Renal cortical epithelial cell (primary cell): ENCODE measurements around the gene HIVEP1. TPM values are rescaled to one million over a fixed set of nuclear protein-coding genes. Genes with fewer than 3 reads are reported as not detected.

ENCODE experiments used
- DNase-seq: peaks from one replicate; pipeline ENCODE4 v3.0.0-alpha.2; 2011; ENCODE audit warnings: low read depth
- total RNA-seq: library from RNA; depleted of rRNA; stranded (reverse); fragments of >200 nt; gene quantifications from 2 replicates; pipeline ENCODE4 v1.2.3, GENCODE V29; 2014

The HIVEP1 gene
- total RNA-seq, 1 donor from 2014 or later: 15.2 TPM

DNA sequence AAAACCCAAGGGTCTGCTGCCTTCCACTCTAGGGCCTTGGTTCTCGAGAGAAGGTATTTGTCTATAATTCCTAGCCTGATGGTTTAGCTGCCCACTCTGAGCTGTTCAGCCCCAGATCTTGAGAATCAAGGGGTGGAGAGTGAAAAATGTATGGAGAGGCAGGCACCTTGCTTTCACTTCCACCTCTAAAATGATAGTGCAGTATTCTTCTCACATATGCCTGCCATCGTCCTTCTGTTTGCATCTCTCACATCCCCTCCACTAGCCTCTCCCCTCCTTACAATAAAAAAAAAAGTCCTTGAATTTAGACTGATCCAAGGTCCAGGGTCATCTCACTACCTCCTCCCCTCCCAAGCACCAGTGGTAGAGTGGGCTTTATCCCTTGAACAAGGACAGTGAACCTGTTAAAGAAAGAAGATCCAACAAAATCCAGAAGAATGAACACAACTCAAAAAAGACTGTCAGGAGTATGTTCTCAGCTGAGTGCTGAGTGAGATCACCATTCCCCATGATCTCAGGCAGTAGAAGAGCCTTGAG is 104.2 kb downstream of the HIVEP1 start:
- no peak for DNase-seq

DNA sequence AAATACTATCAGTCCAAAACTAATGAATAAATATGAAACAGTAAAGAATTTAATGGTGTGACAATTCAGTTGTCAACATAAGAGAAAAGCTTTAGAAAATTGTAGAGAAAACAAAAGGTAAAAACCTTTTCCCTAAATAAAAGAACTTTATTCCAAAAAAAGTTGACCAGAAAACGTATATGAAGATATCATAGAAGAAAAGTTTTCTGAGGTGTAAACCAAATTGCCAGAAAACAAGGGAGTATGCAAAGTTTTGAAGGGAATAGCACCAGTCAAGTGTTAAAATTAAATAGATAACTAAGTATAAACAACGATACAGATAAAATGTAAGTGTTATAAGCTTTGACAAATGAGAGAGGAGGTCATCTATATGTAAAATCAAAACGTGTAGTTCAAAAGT is 104.9 kb downstream of the HIVEP1 start:
- DNase-seq: no peak

DNA sequence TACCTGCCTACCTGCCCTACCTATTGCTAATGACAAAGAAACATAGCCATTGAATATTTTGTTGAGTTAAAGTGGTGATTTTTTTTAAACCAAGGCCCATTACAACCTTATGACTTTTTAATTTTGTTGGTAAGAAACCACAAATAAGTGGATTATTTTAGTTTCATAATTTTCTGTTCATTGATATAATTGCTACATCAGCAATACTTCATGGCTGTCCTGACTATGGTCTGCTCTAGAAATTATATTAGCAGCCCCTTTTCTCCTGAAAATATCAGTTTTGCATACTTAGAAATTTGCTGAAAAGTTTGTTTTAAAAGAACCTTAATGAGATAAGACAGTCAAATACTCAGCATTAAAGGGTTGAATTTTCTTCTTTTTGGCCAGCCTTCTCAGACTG is 106.5 kb downstream of the HIVEP1 start:
- no peak for DNase-seq

DNA sequence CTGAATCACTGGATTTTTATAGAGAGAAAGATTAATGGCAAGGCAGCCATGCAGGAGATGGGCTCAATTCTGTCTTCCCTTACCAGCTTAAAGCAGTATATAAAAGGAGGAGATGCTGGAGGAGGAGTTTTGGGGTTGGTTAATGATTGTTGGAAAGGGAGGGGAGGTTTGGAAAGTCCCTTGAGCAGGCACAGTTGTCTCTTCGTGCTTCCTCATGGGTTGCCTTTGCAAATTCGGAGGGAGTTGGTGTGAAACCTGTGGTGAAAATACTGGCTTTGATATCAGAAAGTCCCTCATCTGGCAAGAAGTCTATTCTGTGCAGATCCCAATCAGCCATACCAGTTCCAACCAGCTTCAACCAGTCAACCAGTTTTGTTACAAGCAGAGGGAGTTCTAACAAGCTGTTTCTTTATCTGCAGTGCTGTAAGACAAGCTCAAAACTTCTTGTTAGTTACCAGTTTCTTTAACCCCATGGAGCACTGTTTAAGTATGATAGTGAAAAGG is 107.0 kb downstream of the HIVEP1 start:
- DNase-seq: peak; percentile 87

DNA sequence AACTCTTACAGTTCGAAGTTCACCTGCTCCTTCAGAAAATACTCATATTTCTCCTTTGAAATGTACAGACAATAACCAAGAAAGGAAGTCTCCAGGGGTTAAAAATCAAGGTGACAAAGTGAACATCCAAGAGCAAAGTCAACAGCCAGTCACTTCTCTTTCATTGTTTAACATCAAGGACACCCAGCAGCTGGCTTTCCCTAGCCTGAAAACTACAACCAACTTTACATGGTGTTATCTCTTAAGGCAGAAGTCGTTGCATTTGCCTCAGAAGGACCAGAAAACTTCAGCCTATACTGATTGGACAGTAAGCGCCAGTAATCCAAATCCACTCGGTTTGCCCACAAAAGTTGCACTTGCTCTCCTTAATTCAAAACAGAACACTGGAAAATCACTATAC is 113.3 kb downstream of the HIVEP1 start:
- no peak for DNase-seq

DNA sequence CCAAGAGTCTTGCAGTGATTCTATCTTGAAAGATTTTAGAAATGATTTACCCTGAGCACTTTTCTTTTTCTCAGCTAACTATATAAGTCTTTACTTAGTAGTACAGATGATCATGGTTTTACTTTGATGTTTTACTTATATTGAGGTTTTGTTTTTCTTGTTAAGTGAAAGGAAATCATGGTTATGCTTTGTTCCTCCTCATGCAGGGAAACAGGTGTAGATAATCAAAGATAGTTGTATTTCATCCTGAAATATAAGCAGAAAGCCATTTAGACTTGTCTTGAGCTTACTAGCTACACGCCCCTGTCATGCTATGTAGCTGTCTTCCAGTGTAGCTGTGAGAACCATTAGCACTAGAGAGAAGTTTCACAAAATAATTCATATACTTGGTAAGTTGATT is 113.9 kb downstream of the HIVEP1 start:
- DNase-seq: no peak

DNA sequence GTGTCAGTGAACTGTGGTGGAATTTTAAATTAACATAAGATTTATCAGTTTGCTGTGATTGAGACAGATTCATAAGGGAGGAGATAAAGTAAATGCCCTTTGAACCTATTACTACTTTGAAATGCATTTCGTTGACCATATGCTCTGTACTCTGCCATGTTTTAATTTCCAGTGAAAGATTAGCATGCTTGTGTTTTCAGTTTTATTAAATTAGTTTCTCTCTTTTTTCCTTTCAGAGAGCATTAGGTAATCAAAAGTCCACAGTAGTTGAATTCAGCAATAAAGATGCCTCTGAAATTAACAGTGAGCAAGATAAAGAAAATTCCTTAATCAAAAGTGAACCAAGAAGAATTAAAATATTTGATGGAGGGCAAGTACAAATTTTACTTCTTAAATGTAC is 117.4 kb downstream of the HIVEP1 start:
- DNase-seq: no peak

DNA sequence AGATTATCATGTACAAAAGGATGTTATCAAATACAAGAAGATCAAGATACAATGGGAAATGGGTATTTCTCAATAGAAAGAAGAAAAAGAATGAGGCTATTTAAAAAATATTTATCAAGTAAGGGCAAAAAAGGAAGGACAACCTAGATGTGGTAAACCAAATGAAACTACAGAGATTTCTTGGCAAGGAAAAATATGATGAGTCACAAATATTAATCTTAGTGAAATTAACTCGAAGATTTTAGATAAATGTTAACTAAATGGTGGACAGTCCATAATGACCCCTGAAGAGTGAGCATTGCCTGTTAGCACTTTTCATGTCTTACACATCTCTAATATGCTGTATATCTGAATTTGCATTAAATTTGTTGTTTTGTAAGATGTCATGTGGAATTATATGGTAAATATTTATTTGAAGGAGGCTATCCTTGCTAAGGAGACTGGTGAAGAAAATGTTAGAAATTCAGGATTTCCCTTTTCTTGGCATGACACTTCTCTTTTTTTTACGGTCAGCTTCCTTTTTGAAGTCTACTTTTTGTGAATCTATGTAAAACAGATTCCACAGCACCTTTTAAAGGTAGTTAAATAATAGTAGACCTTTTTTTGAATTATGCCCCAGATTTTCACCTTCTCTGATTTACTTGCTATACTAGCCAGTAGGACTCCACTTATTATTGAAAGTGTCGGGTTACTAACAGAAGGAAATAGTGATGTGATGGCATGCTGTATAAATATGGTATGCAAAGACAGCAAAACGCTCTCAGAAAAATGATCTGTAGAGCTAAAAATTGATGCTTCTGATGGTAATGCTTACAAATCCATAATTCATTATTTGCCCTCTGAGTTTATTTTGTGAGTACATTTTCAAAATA is 120.5 kb downstream of the HIVEP1 start:
- DNase-seq: no peak

DNA sequence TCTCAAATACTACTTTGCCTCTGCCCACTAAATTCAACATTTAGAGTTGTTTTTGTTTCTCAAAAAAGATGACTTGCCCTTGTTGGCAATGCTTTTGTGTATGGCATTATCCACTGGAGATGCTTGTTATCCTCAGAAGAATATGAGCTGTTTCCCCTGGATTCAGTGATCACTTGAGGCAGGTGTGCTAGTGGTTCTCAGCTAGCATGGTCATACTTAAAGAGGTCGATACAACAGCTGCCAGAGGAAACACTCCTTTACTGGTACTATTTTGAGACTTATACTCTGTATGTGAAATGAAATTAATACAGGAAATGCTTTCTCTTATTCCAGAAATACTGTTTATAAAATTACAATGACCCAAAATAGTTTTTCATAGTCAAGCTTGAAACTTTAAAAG is 122.5 kb downstream of the HIVEP1 start:
- no peak for DNase-seq

DNA sequence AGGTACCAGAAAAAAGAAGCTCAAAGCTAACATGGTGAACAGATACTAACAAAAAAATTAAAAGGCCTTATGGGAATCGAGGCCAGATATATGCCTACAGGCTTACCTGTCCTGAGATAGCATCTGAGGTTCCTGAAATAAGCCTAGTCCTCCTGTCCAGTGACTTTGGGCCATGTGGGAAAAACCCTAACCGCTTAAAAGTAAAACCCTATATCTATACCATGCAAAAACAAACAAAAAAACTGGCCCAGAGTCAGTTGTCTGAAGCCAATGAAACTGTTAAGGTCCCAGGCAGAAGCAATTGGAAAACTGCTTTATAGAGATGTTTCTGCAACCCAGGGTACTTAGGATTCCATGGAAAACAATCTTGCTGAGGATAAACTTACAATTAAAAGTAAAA is 122.9 kb downstream of the HIVEP1 start:
- no peak for DNase-seq

DNA sequence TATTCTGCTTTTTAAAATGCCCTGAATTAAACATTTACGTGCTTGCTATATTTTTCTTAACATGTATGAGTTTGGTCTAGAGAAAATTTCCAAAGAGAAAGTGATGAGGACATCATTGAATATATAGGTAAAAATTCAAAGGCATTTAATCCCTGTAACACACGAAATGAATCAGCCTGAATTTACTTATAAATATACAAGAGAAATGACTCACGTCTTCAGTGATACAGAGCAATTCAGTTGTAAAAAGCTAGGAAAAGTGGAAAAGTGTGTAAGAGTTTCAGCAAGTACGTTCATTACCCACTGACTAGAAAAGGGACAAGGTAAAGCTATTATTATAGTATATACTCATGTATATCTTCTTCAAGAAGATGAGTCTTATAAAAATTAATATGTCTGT is 124.8 kb downstream of the HIVEP1 start:
- peak; percentile 25 for DNase-seq

DNA sequence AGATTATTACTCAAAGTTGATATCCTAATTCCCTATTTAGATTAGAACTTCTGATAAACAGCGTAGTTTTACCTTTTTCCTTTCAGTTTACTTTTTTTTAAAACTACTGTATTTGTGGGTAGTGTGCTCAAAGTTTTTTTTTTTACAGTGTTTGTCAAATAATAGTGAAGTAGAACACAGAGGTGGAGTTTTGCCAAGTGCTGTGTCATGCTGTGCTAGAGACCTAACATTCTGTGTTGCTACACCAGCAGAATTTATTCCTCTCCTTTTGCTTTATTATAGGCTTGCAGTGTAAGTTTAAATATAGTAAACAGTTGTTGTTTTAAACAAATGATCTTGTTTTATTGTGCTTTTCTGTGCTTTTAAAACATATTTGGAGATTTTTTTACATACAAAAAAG is 125.4 kb downstream of the HIVEP1 start:
- DNase-seq: peak; percentile 78

DNA sequence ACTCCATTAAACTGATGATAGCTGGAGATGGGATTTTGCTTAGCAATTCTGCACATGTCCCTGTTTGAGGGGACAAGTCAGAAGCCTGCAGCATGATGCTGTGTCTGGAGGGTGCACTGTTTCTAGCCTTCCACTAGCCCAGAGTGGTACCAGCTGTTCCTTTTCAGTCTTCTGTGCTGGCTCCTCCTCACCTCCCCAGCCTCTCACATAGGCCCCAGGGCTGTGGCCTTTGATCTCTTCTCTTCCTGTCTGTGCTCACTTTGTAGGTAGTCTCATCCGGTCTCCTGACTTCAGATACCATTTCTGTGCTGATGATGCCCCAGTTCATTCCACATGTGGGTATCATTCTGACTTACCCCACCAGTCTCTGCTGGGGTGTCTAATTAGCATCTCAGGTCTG is 126.3 kb downstream of the HIVEP1 start:
- DNase-seq: no peak

DNA sequence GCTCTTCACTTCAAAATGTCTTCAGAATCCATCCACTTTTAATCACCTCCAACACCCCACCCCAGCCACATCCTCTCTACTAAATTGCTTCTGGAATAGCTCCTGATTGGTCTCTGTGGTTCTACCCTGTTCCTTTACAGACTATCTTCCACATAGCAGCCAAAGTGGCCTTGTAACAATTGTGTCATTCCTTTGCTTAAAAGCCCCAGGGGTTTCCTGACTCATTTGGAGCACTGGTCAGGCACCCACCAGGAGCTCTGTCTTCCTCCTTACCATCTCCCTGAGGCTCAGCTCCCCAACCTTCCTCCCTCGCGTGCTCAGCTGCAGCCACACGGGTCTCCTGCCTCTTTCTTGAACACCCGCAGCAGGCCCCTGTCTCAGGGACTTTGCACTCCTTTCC is 126.8 kb downstream of the HIVEP1 start:
- DNase-seq: no peak

DNA sequence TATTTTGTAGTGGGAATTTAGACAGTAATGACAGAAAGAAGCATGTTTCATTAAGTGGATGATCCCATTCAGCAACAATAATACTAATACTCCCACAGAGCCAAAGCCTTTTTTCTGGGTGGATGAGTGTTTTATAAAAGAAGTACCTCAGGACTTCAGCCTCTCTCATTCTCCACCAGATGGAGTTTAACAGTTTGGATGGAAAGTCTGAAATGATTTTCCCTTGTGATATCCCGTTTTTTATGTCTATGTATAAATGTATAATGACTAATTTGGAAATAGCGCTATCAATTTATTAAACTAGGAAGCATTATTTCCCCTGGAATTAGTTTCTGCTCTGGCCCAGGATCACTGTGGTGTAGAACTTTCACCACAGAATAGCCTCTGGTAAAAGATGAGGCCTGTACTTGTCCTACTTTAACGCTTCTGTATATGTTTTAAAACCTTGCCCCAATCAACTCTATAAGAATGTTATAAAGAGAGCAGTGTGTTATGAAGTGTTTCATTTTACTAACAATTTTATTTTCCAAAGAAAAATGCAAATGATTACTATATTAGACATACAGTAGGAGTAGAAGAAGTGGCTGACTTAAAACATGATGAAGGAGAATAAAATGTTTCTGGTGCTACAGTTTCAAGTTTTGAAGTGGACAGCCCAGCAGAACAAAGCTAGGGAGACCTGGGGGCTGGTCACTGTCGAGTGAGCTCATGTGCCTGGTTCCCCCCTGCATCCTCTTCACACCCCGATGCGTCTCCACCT is 135.6 kb downstream of the HIVEP1 start:
- DNase-seq: no peak

DNA sequence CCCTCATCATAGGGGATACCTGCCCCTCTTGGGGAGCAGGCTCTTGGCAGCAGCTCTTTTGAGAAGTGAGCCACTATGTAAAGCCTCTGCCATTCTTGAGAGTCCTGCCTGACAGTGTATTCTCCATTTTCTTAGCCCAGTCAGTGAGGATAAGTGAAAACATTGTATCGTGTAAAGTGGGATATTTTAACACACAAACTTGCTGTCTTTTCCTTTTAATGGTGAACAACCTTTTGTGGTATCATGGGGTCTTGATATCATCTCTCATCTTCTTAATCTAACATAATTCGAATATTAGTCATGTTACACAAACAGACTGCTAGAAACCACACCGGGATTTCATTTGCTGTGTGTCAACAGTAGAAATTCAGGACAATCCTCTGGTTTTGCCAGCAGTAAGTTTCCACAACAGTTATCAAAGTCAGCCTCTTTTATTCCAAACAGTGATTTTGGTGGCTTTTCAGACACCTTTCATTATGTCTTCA is 136.2 kb downstream of the HIVEP1 start:
- DNase-seq: peak; percentile 28

DNA sequence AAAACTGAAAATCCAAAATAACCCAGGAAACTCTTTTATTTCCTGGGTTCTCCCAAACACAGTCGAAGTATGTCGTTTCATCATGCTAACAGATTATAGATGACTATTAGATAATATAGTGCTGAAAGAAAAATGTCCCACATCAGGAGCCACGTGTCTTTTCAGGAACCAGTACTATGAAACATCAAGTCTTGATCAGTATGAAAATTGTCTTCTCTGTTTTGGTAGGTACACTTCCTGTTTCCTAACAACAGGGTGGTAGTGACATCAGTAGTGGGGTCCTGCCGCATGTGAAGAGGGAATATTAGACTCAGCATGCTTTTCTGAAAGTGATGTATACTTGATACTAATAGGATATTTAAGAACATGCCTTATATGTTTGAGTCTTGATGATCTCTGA is 136.7 kb downstream of the HIVEP1 start:
- DNase-seq: no peak

DNA sequence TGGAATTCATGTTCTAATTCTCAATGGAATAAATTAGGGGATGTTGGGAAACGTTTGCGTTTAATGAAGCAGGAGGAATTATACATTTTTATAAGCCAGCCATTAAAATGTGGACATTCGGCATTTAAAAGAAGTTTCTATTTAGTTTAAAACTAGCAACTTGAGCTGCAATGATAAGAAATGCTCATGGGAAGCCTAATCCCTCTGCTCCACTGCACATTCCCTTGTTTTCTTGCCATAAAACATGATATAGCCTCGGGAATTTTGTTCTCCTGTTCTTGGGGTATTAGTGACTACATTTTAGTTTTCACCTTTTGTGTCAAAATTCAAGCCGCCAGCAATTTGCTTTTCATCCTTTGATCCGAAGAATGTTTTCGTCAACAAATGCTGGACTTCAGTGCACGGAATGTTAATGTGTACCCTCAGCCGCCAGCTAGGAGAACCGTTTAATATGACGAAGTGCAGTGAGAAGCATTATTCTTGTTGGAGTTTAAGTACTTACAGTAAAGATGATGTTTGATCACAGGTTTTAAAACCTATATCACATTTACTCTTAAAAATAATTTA is 137.9 kb downstream of the HIVEP1 start:
- no peak for DNase-seq

DNA sequence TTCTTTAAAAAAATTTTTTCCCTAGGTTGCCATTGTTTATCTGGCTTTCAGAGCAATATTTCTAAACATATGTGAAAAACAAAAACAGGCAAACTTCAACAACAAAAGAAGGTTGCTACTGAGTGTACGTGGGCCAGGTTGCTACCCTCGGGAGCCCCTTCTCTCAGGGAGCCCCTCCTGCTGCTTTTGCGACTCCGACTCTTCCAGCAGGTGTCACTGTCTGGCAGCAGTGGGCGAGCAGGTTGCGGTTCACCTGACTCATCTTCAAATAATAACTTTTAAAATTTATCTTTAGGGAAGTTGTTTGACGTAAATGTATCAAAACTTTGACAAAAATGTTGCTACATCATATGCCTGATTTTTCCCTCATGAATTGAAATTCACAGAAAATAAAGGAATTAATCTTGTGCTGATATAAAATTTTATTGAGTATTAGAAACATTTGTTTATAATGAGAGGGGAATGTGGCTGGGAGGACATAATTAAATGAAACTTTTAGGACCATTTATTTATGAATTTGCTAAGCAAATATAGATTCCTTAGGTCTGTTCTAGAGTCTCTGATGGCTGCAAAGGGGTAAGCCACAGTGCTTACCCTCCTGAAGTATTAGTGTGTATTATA is 138.8 kb downstream of the HIVEP1 start:
- peak; percentile 20 for DNase-seq

DNA sequence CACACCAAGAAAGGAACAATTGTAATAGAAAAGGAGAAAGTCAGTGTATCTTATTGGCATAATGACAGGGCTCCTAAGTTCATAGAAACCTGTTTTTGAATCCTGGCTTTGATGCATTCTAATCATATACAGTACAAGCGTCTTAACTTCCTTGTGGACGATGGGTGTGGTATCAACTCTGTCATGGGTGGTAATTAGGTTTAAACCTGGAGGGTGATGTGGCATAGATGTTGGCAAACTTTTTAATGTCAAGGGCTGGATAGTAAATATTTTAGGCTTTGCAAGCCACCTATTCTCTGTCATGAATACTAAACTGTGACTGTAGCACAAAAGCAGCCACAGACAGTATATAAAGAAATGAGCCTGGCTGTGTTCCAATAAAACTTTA is 139.3 kb downstream of the HIVEP1 start:
- no peak for DNase-seq

DNA sequence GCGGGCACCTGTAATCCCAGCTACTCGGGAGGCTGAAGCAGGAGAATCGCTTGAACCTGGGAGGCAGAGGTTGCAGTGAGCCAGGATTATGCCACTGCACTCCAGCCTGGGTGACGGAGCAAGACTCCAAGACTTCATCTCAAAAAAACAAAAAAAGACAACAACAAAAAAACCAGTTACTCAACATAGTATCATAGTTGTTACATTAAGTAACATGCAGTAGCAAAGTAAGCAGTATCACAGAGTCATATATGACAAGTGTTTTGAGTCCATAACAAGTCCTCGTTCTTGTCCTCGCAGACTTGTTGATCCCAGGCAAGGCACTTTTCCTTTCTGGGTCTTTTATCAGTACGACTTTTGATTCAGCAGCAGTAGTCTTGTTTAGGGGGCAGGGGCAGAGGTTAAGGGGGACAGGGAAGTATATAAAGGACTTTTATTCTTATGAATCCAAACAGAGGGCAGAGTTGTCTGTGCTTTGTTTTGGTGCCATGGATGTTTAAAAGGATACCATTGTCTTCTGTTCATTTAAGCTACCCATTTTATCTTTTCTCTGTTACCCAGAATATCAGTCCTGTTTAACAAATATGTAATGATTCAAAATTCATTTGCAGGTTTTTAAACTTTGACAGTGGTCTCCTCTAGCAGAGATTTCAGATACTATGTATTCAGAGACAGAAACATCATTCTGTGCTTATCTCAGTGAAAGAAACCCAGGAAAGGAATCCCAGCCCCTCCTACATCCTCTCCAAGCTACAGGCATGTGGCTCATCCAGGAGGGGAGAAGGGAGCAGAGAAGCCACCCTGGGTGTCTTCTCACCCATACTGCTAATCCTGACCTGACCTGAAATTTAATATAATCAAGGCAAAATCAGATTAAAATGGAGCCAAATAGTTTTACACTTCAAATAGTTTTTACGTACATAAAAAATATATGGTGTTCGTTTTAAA is 140.2 kb downstream of the HIVEP1 start:
- no peak for DNase-seq
